Measurements from ENCODE around the gene ALPG.
"Not testable (repeated sequence)": the region's sequence is repeated elsewhere in the genome, so short reads cannot be mapped to it uniquely, and the experiment has no call there.

Gene ALPG

GRCh38 chr2:232406556-232407310, at the start of gene ALPG:
ALPG (plus strand) TSS chr2:232406844; CDS start chr2:232406895, 51 bp downstream.
- DNase-seq = no peak

GRCh38 chr2:232361646-232362045, 45.0 kb upstream of the ALPG start:
- no peak for DNase-seq

GRCh38 chr2:232362174-232362900, 44.3 kb upstream of the ALPG start:
- DNase-seq = no peak

- not testable (repeated sequence) for DNase-seq
Measured at GRCh38 chr2:232363064-232363783, 43.4 kb upstream of the ALPG start.

- no peak for DNase-seq
Measured at GRCh38 chr2:232363784-232364615, 42.6 kb upstream of the ALPG start.

GRCh38 chr2:232364806-232365594, 41.6 kb upstream of the ALPG start:
- DNase-seq = not testable (repeated sequence)

GRCh38 chr2:232365621-232366321, 40.9 kb upstream of the ALPG start:
- peak; percentile 69 for DNase-seq

- DNase-seq = not testable (repeated sequence)
Measured at GRCh38 chr2:232366461-232366860, 40.2 kb upstream of the ALPG start.

- DNase-seq = no peak
Measured at GRCh38 chr2:232367016-232367415, 39.6 kb upstream of the ALPG start.

GRCh38 chr2:232367591-232368233, 38.9 kb upstream of the ALPG start:
- peak; percentile 43 for DNase-seq

GRCh38 chr2:232368311-232368731, 38.3 kb upstream of the ALPG start:
- DNase-seq = no peak

- no peak for DNase-seq
Measured at GRCh38 chr2:232369126-232369951, 37.3 kb upstream of the ALPG start.

- DNase-seq = not testable (repeated sequence)
Measured at GRCh38 chr2:232370007-232370406, 36.6 kb upstream of the ALPG start.

- no peak for DNase-seq
Measured at GRCh38 chr2:232372231-232373208, 34.1 kb upstream of the ALPG start.

GRCh38 chr2:232374356-232374755, 32.3 kb upstream of the ALPG start:
- DNase-seq = no peak

- no peak for DNase-seq
Measured at GRCh38 chr2:232375164-232375563, 31.5 kb upstream of the ALPG start.

GRCh38 chr2:232376260-232376659, 30.4 kb upstream of the ALPG start:
- no peak for DNase-seq

GRCh38 chr2:232376713-232377112, 29.9 kb upstream of the ALPG start:
- DNase-seq = no peak

Data from NCI-H82 (cell line).